ENCODE results near the gene EIF2B5. TPM values are rescaled to one million over a fixed set of nuclear protein-coding genes. Genes with fewer than 3 reads are reported as not detected.

EIF2B5 gene
- polyA plus RNA-seq, 1 donor (not counting 4 experiments of a cell fraction or from before 2014, with no cell fraction given) = 37.9 TPM

DNA sequence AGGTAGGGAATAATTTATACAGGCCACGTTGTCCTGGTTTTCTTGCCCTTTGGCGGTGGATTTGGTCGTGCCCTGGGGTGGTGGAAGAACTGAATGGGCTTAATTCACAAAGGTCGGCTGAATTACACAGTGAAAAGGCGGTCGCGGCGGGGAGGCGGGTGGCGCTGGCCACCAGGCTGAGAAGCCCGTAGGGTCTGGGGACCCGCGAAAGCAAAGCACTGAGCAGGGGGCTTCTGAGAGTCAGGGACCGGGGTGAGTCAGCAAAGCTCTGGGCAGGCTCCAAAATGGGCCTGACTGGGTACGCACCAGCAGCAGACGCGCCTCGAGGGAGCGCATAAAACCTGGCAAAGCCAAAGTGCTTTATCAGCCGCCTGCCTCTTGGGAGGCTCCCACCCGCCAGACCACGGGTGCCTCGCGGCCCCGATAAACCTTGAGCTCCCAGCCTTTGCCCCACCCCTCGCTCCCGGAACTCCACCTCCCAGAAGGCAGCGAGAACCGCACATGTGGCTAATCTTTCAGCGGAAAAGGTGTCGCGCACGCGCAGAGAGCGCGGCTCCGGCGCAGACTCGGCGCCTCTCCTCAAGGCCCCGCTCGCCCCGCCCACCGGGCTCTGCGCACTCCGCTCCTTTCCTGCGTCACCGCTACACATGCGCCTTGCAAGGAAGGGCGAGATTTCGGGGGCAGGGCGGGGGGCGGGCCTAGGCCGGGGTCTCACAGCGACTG lies 50.5 kb downstream of the EIF2B5 start:
- H3K27ac ChIP-seq (ENCODE audit: control insufficient read depth, insufficient read depth, low read length) = peak overlapping the region; percentile 84
- H3K9ac ChIP-seq (ENCODE audit: control insufficient read depth, extremely low read depth, insufficient read depth, low read length) = peak overlapping the region; percentile 82
- peaks cover 53 to 54% of the 10 kb centered on the region in 2 experiments for H3K36me3 ChIP-seq (ENCODE audit: control insufficient read depth in 2 of 2, extremely low read depth in 1 of 2, insufficient read depth in 2 of 2, low read length in 2 of 2)
- H3K4me3 ChIP-seq (ENCODE audit: control insufficient read depth in 2 of 3, extremely low read depth in 1 of 3, insufficient read depth in 2 of 3, low read depth in 1 of 3, low read length in 3 of 3) = peak overlapping the region; percentile 63 to 90 (median 90)
- peak overlapping the region; percentile 82 for H2AFZ ChIP-seq (ENCODE audit: control insufficient read depth, low read length)
- DNase-seq (ENCODE audit: low read depth, low spot score) (peak; percentile 93), FAIRE-seq (peak; percentile 41)
- TF ChIP-seq EZH2 (IDR thresholded peaks at IDR 0.05; ENCODE audit: low read length) = no peak
- TF ChIP-seq, protein P1, sequence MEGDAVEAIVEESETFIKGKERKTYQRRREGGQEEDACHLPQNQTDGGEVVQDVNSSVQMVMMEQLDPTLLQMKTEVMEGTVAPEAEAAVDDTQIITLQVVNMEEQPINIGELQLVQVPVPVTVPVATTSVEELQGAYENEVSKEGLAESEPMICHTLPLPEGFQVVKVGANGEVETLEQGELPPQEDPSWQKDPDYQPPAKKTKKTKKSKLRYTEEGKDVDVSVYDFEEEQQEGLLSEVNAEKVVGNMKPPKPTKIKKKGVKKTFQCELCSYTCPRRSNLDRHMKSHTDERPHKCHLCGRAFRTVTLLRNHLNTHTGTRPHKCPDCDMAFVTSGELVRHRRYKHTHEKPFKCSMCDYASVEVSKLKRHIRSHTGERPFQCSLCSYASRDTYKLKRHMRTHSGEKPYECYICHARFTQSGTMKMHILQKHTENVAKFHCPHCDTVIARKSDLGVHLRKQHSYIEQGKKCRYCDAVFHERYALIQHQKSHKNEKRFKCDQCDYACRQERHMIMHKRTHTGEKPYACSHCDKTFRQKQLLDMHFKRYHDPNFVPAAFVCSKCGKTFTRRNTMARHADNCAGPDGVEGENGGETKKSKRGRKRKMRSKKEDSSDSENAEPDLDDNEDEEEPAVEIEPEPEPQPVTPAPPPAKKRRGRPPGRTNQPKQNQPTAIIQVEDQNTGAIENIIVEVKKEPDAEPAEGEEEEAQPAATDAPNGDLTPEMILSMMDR (optimal IDR thresholded peaks at IDR 0.05 in 1 of 3, IDR thresholded peaks at IDR 0.05 in 1 of 3, conservative IDR thresholded peaks at IDR 0.05 in 1 of 3; ENCODE audit: extremely low read depth in 1 of 3, insufficient read depth in 2 of 3, low read length in 3 of 3) = no peak
- H3K27me3 ChIP-seq (ENCODE audit: control insufficient read depth, extremely low read depth, insufficient read depth, low read length) = no peaks in the 10 kb centered on the region
- H4K20me1 ChIP-seq (ENCODE audit: control insufficient read depth, extremely low read depth, insufficient read depth, low read length) = no peaks in the 10 kb centered on the region
- no peaks in the 10 kb centered on the region for H3K9me3 ChIP-seq (ENCODE audit: control insufficient read depth, low read depth, low read length)
- dilution Hi-C loops (cut with MboI; ENCODE audit: extremely low pct_ligation_motif_present, low sequenced_read_pairs) = no loop called here
- H3K4me1 ChIP-seq (ENCODE audit: control insufficient read depth, extremely low read depth, insufficient read depth, low read length) = peaks cover 15% of the 10 kb centered on the region
- peaks cover 39% of the 10 kb centered on the region for H3K79me2 ChIP-seq (ENCODE audit: control insufficient read depth, insufficient read depth, low read length)
- H3K9me1 ChIP-seq (ENCODE audit: control insufficient read depth, extremely low read depth, insufficient read depth, low read length) = no peaks in the 10 kb centered on the region
- peak overlapping the region; percentile 84 for H3K4me2 ChIP-seq (ENCODE audit: control insufficient read depth, extremely low read depth, insufficient read depth, low read depth, low read length)

DNA sequence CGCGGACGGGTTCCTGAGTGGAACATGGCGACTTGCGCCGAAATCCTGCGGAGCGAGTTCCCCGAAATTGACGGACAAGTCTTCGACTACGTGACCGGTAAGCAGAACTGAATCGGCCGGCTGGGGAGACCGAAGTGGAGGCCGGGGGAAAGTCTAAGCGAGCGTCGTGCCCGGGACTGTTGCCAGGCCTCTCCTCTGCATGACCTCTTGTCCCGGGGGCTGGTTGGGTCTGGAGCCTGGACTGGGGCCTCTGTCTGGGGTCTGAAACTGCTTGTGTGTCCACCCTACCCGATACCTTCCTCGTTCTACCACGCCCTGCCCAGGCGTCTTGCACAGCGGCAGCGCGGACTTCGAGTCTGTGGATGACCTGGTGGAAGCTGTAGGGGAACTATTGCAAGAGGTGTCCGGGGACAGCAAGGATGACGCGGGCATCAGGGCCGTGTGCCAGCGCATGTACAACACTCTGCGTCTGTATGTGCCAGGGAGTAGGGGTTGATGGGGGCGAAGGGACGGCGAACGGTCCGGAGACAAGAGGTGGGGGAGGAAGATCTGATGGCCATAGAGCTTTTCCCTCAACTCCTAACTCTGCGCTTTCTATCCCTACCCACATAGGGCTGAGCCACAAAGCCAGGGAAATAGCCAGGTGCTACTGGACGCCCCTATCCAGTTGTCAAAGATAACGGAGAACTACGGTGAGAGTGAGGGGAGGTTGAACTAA lies 51.2 kb downstream of the EIF2B5 start, which contains the start of gene ABCF3:
Gene ABCF3, plus strand, starts transcription at position 16 of the 718 bp plus-strand sequence. Its CDS starts 9 bp downstream, at position 25.
- Histone ChIP-seq H3K36me3 (ENCODE audit: control insufficient read depth in 2 of 2, extremely low read depth in 1 of 2, insufficient read depth in 2 of 2, low read length in 2 of 2) (peaks cover 47 to 53% of the 10 kb centered on the region in 2 experiments), H3K27me3 (ENCODE audit: control insufficient read depth, extremely low read depth, insufficient read depth, low read length) (no peaks in the 10 kb centered on the region), H3K27ac (ENCODE audit: control insufficient read depth, insufficient read depth, low read length) (peak within 1 kb of the TSS; percentile 84), H3K4me1 (ENCODE audit: control insufficient read depth, extremely low read depth, insufficient read depth, low read length) (peaks cover 15% of the 10 kb centered on the region), H3K4me3 (ENCODE audit: control insufficient read depth in 2 of 3, extremely low read depth in 1 of 3, insufficient read depth in 2 of 3, low read depth in 1 of 3, low read length in 3 of 3) (peak within 1 kb of the TSS; percentile 63 to 90 (median 90)), H3K9me1 (ENCODE audit: control insufficient read depth, extremely low read depth, insufficient read depth, low read length) (no peaks in the 10 kb centered on the region), H3K4me2 (ENCODE audit: control insufficient read depth, extremely low read depth, insufficient read depth, low read depth, low read length) (peak within 1 kb of the TSS; percentile 94), H3K79me2 (ENCODE audit: control insufficient read depth, insufficient read depth, low read length) (peaks cover 39% of the 10 kb centered on the region), H3K9me3 (ENCODE audit: control insufficient read depth, low read depth, low read length) (no peaks in the 10 kb centered on the region), H4K20me1 (ENCODE audit: control insufficient read depth, extremely low read depth, insufficient read depth, low read length) (no peaks in the 10 kb centered on the region), H2AFZ (ENCODE audit: control insufficient read depth, low read length) (peak within 1 kb of the TSS; percentile 82), H3K9ac (ENCODE audit: control insufficient read depth, extremely low read depth, insufficient read depth, low read length) (peak within 1 kb of the TSS; percentile 82)
- dilution Hi-C loops (cut with MboI; ENCODE audit: extremely low pct_ligation_motif_present, low sequenced_read_pairs) = no loop called here
- FAIRE-seq = no peak
- no peak for DNase-seq (ENCODE audit: low read depth, low spot score)
- TF ChIP-seq, protein P1 (optimal IDR thresholded peaks at IDR 0.05 in 1 of 3, IDR thresholded peaks at IDR 0.05 in 1 of 3, conservative IDR thresholded peaks at IDR 0.05 in 1 of 3; ENCODE audit: extremely low read depth in 1 of 3, insufficient read depth in 2 of 3, low read length in 3 of 3) = no peak
- no peak for TF ChIP-seq EZH2 (IDR thresholded peaks at IDR 0.05; ENCODE audit: low read length)
